TTC549 (cell line): Measurements from ENCODE around the gene GOLGA6L4.
"Not testable (repeated sequence)": the region's sequence is repeated elsewhere in the genome, so short reads cannot be mapped to it uniquely, and the experiment has no call there.

Experiments
- FAIRE-seq: peaks from 2 replicates; lab custom pipeline; 2012; peaks lifted over from hg19 to GRCh38; lab: Jason Lieb, UNC

Gene GOLGA6L4, protein sequence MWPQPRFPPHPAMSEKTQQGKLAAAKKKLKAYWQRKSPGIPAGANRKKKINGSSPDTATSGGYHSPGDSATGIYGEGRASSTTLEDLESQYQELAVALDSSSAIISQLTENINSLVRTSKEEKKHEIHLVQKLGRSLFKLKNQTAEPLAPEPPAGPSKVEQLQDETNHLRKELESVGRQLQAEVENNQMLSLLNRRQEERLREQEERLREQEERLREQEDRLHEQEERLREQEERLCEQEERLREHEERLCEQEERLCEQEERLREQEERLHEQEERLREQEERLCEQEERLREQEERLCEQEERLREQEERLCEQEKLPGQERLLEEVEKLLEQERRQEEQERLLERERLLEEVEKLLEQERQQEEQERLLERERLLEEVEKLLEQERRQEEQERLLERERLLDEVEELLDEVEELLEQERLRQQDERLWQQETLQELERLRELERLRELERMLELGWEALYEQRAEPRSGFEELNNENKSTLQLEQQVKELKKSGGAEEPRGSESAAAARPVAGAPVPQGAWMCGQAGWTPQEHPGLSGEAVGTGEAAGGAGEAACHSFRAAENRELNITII

GRCh38 chr15:84235573-84235972 is at the start of gene GOLGA6L4:
Gene GOLGA6L4 (plus strand): TSS chr15:84235773. CDS start chr15:84235835, 62 bp downstream.
- FAIRE-seq = not testable (repeated sequence)

GRCh38 chr15:84192982-84193381 is 42.6 kb upstream of the GOLGA6L4 start:
- FAIRE-seq = not testable (repeated sequence)

GRCh38 chr15:84195603-84196002 is 40.0 kb upstream of the GOLGA6L4 start:
- FAIRE-seq = not testable (repeated sequence)

GRCh38 chr15:84196530-84197188 is 38.9 kb upstream of the GOLGA6L4 start:
- FAIRE-seq = not testable (repeated sequence)

- FAIRE-seq = not testable (repeated sequence)
Observed at GRCh38 chr15:84199865-84200264, 35.7 kb upstream of the GOLGA6L4 start.

DNA sequence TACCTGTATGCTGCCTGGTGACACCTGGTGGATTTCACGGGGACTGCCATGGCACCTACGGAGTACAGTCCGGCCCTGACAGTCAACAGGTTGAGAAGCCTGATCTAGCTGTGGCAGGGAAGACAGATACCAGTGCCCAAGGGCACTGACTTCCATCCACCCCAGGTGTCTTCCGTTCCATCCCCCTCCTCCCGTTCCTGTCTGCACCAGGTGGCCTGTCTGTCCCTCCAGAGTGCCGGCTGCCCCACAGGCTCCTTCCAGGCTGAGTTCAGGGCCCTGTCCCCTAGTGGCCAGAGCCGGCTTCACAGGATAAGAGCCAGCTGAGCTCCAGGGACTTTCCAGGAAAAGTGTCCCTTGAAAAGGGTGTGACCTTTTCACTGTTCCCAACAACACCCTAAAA is 10.9 kb downstream of the GOLGA6L4 start:
- FAIRE-seq = not testable (repeated sequence)
